GM18505 (cell line): ENCODE results near the gene FES.
"Not testable (repeated sequence)": the region's sequence is repeated elsewhere in the genome, so short reads cannot be mapped to it uniquely, and the experiment has no call there.

Experiments
- ATAC-seq: cut with Tn5 transposase; IDR thresholded peaks from one replicate; pipeline ENCODE4 v1.9.1; 2021; ENCODE audit not compliant: unreplicated experiment
- POLR2A ChIP-seq: IDR thresholded peaks from 4 replicates; pipeline ENCODE4 v1.6.1; 2011; ENCODE audit warnings: borderline replicate concordance; ENCODE audit not compliant: insufficient read depth, insufficient read length; ENCODE audit errors: extremely low read depth

FES gene

DNA sequence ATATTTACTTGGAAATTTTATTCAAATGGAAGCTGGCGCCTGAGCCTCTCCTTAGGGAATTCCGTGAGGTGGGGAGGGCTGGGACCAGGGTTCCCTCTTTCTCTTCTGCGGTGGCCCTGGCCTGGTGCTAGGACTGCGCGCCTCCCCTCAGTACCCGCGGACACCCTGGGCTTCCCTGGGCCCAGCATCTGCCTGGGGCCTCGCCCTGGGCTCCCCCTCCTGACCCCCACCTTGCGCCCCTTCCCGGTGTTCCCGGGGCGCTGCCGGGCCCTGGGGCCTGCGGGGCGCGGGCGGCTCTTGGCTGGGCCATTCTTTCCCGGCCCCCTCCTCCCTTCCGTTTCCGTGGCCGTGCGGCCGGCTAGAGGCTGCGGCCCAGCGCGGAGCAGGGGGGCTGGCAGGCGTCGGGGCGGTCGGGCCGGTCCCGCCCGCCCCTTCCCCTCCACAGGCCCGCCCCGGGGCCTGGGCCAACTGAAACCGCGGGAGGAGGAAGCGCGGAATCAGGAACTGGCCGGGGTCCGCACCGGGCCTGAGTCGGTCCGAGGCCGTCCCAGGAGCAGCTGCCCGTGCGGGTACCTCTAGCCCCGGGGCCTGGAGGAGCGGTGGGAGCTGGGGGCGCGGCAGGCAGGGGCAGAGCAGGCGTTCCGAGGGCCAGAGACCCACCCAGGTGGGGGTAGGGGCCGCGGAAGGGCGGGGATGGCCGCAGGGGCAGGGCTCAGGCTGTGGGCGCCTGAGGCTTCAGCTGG is at the start of gene FES:
TSS of gene FES (plus strand) at position 529 of the 743 bp plus-strand sequence. CDS start 542 bp downstream, outside the sequence.
- peak; percentile 68 for TF ChIP-seq POLR2A
- ATAC-seq, result peak; percentile 40

- no peak for TF ChIP-seq POLR2A
Observed at GRCh38 chr15:90834626-90835025, 49.7 kb upstream of the FES start.

GRCh38 chr15:90836296-90836871 is 47.9 kb upstream of the FES start:
- no peak for TF ChIP-seq POLR2A
- no peak for ATAC-seq

More at GRCh38 chr15:90834626-90835025, 49.7 kb upstream of the FES start:
- no peak for ATAC-seq

GRCh38 chr15:90837094-90837493 is 47.2 kb upstream of the FES start:
- TF ChIP-seq POLR2A, result no peak
- no peak for ATAC-seq

DNA sequence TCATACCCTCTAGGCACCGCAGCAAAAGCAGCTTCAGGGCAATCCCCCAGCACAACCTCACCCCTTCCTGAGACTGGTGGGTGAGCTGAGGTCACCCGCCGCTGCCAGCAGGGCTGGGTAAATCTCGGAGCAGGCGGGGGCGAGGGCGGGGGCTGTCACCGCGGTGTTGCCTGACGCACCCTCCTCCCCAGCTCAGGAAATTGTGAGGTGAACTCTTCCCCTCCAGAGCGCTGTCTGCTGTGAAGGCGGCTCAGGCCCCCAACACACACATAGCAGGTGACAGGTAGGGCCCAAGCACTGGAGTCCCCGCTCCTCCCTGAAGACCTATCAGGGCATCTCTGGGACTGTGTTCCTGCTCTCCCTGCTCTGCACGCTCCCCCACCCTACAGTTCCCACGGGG is 46.2 kb upstream of the FES start:
- TF ChIP-seq POLR2A, result no peak
- ATAC-seq, result no peak

DNA sequence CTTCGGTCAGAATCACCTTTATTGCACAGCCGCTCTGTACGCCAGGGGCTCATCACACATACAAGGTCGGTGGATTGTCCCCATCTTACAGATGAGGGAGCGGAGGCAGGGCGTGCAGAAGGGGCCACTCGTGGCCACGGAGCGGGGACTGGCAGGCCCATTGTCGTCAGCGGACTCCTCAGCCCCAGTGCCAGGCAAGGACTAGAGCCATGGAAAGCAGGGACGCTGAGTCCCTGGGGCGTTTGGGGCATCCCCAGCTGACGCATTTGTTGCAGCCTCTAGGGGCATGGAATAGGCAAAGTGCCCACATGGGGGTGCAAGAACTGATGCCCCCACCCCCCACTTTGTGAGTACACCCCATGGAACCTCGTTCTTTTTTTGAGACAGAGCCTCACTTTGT is 45.8 kb upstream of the FES start:
- no peak for ATAC-seq
- TF ChIP-seq POLR2A, result no peak

DNA sequence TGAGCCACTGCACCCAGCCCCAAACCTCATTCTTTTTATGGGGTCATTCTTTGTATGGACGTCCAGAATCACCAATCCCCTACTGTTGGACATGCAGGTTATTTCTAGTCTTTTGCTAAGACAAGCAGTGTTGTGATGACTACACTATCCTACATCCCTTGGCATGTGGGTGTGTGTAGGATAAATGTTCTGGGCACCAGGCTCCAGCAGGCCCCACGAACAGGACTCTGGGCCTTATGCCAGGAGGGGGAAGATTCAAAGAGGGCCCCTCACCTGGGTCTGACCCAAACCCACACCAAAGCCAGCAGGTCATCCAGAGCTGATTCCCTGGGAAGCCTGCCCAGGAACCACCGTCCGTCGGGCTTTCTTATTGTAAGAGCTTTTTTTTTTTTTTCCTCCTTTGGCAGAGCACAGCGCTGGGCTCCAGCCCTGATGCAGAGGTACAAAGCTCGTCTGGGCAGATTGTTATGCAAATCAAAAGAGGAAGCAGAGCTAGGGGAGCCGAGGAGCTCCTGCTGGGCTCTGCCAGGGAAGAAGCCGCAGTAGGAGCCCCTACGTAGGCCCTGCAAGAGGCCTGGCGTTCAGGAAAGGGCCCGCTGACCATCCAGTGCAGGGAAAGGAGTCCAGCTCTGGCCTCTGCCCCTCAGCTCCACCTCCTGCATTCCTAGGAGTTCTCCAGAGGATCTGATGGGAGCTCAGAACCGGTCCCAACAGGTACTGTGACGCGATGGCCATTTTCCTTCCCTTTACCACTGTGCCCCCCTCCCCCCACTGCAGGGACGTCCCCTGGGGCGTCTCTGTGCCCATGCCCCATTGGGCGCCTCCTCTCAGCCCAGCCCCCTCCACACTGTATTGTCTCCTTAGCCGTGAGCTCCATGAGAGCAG is 44.9 kb upstream of the FES start:
- ATAC-seq, result peak; percentile 83
- TF ChIP-seq POLR2A, result peak; percentile 72

DNA sequence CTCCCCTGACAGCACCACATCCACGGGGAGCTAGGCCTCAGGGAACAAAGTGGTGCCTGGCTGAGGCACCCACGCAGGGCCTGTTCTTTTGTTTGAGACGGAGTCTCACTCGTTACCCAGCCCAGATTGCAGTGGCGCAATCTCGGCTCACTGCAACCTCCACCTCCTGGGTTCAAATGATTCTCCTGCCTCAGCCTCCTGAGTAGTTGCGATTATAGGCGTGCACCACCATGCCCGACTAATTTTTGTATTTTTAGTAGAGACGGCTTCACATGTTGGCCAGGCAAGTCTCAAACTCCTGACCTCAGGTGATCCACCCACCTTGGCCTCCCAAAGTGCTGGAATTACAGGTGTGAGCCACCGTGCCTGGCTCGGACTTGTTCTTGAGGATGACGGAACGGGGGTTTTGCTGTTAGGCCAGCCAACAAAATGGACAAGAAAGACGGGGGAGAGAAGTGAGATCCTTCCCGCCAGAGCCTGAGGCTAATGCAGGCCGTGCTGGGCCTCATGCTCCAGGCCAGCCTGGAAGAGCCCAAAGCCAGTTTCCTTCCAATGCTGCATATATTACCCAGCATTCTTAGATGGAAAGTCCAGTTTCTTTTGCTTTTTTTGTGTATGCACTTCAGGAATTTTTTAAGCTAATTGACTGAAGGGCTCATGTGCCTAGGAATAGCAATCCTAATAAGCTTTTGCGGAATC is 44.0 kb upstream of the FES start:
- no peak for ATAC-seq
- no peak for TF ChIP-seq POLR2A

DNA sequence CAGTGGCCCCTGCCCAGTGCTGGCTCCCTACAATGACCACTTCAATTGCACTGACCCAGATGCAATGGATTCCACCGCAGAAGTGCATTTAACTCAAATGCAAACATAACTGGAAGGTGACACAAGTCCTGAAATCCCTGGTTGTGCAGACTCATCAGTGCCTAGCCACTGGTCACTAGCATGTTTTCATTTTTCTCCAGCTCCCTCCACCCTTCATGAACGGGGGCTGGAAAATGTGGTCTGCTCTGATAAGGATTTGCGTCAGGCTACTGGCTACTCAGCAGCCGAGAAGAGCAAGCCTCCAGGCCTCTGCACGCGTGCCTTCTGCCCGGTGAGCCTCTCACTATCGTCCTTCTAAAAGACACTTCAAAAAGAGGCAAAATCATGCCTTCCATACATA is 43.4 kb upstream of the FES start:
- TF ChIP-seq POLR2A, result no peak
- ATAC-seq, result no peak

GRCh38 chr15:90844696-90845095 is 39.6 kb upstream of the FES start:
- ATAC-seq, result no peak

DNA sequence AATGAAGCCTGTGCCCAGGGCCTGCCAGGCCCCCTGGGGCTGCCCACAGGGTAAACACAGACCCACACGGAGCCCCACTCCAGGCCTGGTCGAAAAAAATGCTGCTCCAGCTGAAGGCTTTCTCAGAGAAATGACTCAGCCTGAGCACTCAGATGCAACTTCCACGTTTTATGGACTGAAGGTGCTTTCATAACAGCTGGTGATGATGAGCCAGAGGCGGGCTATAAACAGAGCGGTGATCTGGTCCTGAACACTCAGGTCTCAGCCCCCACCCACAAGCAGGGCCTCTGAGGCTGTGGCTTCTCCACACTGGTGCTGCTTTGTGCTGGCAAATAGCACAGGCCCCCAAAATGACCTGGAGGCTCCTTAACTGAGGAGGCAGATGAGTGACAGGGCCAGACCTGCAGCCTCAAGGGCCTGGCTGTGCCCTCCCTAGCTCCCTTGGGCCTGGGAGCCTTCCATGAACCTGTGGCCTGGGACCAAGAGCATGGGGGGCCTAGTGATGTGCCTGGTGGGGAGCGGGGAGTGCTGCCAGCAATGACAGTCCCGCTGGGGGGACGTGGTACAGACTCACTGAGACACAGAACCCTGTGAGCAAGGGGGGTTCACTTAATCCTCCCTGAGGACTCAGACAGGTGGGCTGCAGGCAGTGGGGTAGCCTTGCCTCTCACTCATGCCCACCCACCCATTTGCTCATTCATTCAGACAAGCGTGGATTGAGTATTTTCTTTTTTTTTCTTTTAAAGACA is 38.9 kb upstream of the FES start:
- ATAC-seq, result peak; percentile 79
- peak; percentile 11 for TF ChIP-seq POLR2A

More at GRCh38 chr15:90844696-90845095, 39.6 kb upstream of the FES start:
- TF ChIP-seq POLR2A, result no peak

- ATAC-seq, result not testable (repeated sequence)
Observed at GRCh38 chr15:90849424-90849823, 34.9 kb upstream of the FES start.
